GM23248 (cell line): ENCODE data around the gene LRATD1. TPM values are rescaled to one million over a fixed set of nuclear protein-coding genes. Genes with fewer than 3 reads are reported as not detected.

ENCODE experiments used
- DNase-seq: peaks from one replicate; pipeline ENCODE4 v3.0.0-alpha.2; 2015
- H2AFZ ChIP-seq: fragments of 200-600 bp; sonication (generic); 2 replicates; pipeline ENCODE4 v1.6.1; 2016; ENCODE audit warnings: antibody characterized with exemption
- H3F3A ChIP-seq: fragments of 200-600 bp; sonication (generic); 2 replicates; pipeline ENCODE4 v1.6.1; 2016; ENCODE audit warnings: mild to moderate bottlenecking, antibody characterized with exemption, mixed run types; ENCODE audit not compliant: insufficient read depth
- H3K27ac ChIP-seq: fragments of 200-600 bp; sonication (generic); 2 replicates; pipeline ENCODE4 v1.5.1; 2016; ENCODE audit warnings: mild to moderate bottlenecking
- H3K27me3 ChIP-seq: fragments of 200-600 bp; sonication (generic); replicated peaks from 2 replicates; pipeline ENCODE4 v1.6.1; 2016; ENCODE audit warnings: mild to moderate bottlenecking; ENCODE audit not compliant: insufficient read depth
- H3K36me3 ChIP-seq: fragments of 200-600 bp; sonication (generic); 2 replicates; pipeline ENCODE4 v1.6.1; 2016; ENCODE audit warnings: low read depth, mild to moderate bottlenecking
- H3K4me1 ChIP-seq: fragments of 200-600 bp; sonication (generic); 2 replicates; pipeline ENCODE4 v1.6.1; 2016; ENCODE audit warnings: mild to moderate bottlenecking; ENCODE audit not compliant: insufficient read depth
- H3K4me2 ChIP-seq: fragments of 200-600 bp; sonication (generic); one replicate; pipeline ENCODE4 v1.6.1; 2016; ENCODE audit warnings: mild to moderate bottlenecking; ENCODE audit not compliant: unreplicated experiment
- H3K4me3 ChIP-seq: fragments of 200-600 bp; sonication (generic); 2 replicates; pipeline ENCODE4 v1.5.1; 2016; ENCODE audit warnings: mild to moderate bottlenecking
- H3K79me2 ChIP-seq: fragments of 200-600 bp; sonication (generic); 2 replicates; pipeline ENCODE4 v1.6.1; 2016; ENCODE audit warnings: mild to moderate bottlenecking; ENCODE audit not compliant: insufficient read depth
- H3K9ac ChIP-seq: fragments of 200-600 bp; sonication (generic); 2 replicates; pipeline ENCODE4 v1.6.1; 2016; ENCODE audit warnings: mild to moderate bottlenecking
- H3K9me2 ChIP-seq: fragments of 200-600 bp; sonication (generic); 2 replicates; pipeline ENCODE4 v1.6.1; 2016; ENCODE audit warnings: mixed run types, mild to moderate bottlenecking, moderate library complexity; ENCODE audit not compliant: insufficient read depth
- H3K9me3 ChIP-seq: fragments of 200-600 bp; sonication (generic); one replicate; pipeline ENCODE4 v1.6.1; 2017; ENCODE audit warnings: low read depth
- H4K20me1 ChIP-seq: fragments of 200-600 bp; sonication (generic); 2 replicates; pipeline ENCODE4 v1.6.0; 2016; ENCODE audit not compliant: insufficient read depth
- EZH2 ChIP-seq: fragments of 200-600 bp; sonication (generic); IDR thresholded peaks from 2 replicates; pipeline ENCODE4 v1.6.1; 2018; ENCODE audit warnings: antibody characterized with exemption, mild to moderate bottlenecking; ENCODE audit not compliant: insufficient read depth, poor library complexity, severe bottlenecking
- EZH2phosphoT487 ChIP-seq: fragments of 200-600 bp; sonication (generic); IDR thresholded peaks from 2 replicates; pipeline ENCODE4 v1.6.1; 2018; ENCODE audit warnings: antibody characterized with exemption, moderate library complexity, mild to moderate bottlenecking, low read depth; ENCODE audit not compliant: insufficient read depth
- WGBS, 2 experiments: methylation state at CpG; one replicate each; pipeline ENCODE4 v1.1.6; 2015 to 2017; ENCODE audit warnings: low lambda C conversion rate in 2 of 2, low coverage in 1 of 2; ENCODE audit errors: missing lambda C conversion rate in 2 of 2; 5-methylcytosine and 5-hydroxymethylcytosine counted together
- in situ Hi-C: fragments of 300-500 bp; cut with MboI; formaldehyde crosslinking; loops from 2 replicates; pipeline ENCODE4 v1.15.0; 2020
- polyA plus RNA-seq: library from polyadenylated mRNA; unstranded; fragments of >200 nt; fragmentation: Nextera tagmentation; extraction: Ambion mirVana; gene quantifications from 2 replicates; pipeline ENCODE4 v1.2.1, GENCODE V29; 2016
- total RNA-seq: library from RNA; depleted of rRNA; stranded (reverse); fragments of >200 nt; shearing (Covaris generic); gene quantifications from 2 replicates; pipeline ENCODE4 v1.2.3, GENCODE V29; 2014

Gene LRATD1
- total and polyA plus RNA-seq, 2 experiments from 2014 or later, result 1.2 to 1.3 TPM

GRCh38 chr2:14634182-14634488 is 1.6 kb downstream of the LRATD1 start:
- Histone ChIP-seq H3K27me3 (peaks cover 28% of the 10 kb centered on the region), H3K9ac (no peak overlapping the region), H3K4me3 (peak overlapping the region; percentile 77), H2AFZ (peak overlapping the region; percentile 90), H3K27ac (no peak overlapping the region), H3F3A (no peaks in the 10 kb centered on the region), H3K79me2 (no peaks in the 10 kb centered on the region), H3K36me3 (no peaks in the 10 kb centered on the region), H4K20me1 (no peaks in the 10 kb centered on the region), H3K4me1 (no peaks in the 10 kb centered on the region), H3K9me3 (no peaks in the 10 kb centered on the region), H3K9me2 (no peaks in the 10 kb centered on the region), H3K4me2 (peak overlapping the region; percentile 95)
- no peak for TF ChIP-seq EZH2
- no peak for TF ChIP-seq EZH2phosphoT487
- in situ Hi-C loops, result no loop called here
- WGBS, 2 experiments, result 3 to 12% methylated on average over 17 to 30 of the region's 31 CpGs
- DNase-seq, result no peak

DNA sequence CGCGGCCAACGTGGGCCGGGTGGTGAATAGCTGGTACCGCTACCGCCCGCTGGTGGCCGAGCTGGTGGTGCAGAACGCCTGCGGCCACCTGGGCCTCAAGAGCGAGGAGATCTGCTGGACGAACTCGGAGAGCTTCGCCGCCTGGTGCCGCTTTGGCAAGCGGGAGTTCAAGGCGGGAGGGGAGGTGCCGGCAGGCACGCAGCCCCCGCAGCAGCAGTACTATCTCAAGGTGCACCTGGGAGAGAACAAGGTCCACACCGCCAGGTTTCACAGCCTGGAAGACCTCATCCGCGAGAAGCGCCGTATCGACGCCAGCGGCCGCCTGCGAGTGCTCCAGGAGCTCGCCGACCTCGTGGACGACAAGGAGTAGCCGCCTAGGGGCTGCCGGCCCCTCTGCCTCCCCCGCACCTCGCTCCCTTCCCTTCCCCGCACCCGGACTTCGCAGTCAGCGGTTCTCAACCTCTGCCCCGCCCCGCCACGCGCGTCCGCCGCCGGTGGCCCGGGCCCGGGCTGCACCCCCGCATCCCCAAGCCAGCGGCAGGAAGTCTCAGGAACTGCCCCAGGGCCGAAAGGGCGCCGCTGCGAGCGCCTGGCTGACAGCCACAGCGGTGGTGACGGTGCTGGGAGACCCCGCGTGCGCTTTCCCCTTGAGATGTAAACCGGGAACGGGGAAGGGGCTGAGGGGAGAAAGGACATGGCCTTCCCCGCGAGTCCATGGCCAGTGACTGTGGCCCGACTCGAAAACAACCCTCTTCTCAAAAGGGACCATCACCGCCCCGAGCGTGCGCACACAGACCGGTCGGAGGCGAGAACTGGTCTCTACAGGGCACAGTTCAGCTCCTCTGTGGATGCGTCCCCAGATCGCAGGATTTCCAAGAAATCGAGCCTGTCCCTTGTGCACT is 2.2 kb downstream of the LRATD1 start:
- no peaks in the 10 kb centered on the region for H3K9me3 ChIP-seq
- peak overlapping the region; percentile 63 for H3K9ac ChIP-seq
- no peaks in the 10 kb centered on the region for H3K9me2 ChIP-seq
- no peaks in the 10 kb centered on the region for H3K79me2 ChIP-seq
- in situ Hi-C loops, result no loop called here
- H3K4me2 ChIP-seq, result peak overlapping the region; percentile 95
- H3K4me3 ChIP-seq, result peak overlapping the region; percentile 77
- TF ChIP-seq EZH2 (no peak), EZH2phosphoT487 (no peak)
- peaks cover 28% of the 10 kb centered on the region for H3K27me3 ChIP-seq
- WGBS, 2 experiments, result 1 to 3% methylated on average over 66 to 67 of the region's 81 CpGs
- peak overlapping the region; percentile 90 for H2AFZ ChIP-seq
- H3F3A ChIP-seq, result no peaks in the 10 kb centered on the region
- no peaks in the 10 kb centered on the region for H3K4me1 ChIP-seq
- peak; percentile 92 for DNase-seq
- H4K20me1 ChIP-seq, result no peaks in the 10 kb centered on the region
- H3K36me3 ChIP-seq, result no peaks in the 10 kb centered on the region
- H3K27ac ChIP-seq, result peak overlapping the region; percentile 34

DNA sequence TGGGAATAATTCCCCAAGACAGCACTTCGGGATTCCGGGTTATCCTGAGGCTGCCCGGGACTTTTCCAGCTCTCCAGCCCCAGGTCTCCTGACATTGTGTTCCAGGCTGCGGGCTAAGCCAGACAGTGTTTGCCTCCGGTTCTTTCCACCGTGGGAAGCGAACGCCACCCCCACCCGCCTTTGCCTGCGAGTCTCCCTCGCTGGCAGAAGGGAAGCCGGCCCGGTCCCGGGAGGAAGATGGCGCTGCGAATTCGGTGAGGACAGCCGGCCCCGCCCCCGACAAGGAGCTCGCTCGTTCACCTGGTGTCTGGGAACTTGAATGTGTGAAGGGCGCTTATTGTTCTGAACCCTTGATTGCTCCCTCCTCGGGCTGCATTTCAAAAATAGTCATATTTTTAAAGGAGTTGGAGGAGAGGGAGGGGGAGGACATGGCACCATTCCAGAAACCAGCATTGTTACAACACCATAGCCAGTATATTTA is 2.9 kb downstream of the LRATD1 start:
- Histone ChIP-seq H4K20me1 (no peaks in the 10 kb centered on the region), H3K4me1 (no peaks in the 10 kb centered on the region), H3K79me2 (no peaks in the 10 kb centered on the region), H3K27ac (peak overlapping the region; percentile 34), H3K36me3 (no peaks in the 10 kb centered on the region), H3F3A (no peaks in the 10 kb centered on the region), H3K27me3 (peaks cover 25% of the 10 kb centered on the region), H3K4me2 (peak overlapping the region; percentile 95), H2AFZ (peak overlapping the region; percentile 90), H3K9ac (peak overlapping the region; percentile 63), H3K9me2 (no peaks in the 10 kb centered on the region), H3K9me3 (no peaks in the 10 kb centered on the region), H3K4me3 (peak overlapping the region; percentile 77)
- 2% methylated on average over 23 to 24 of the region's 24 CpGs for WGBS, 2 experiments
- in situ Hi-C loops, result no loop called here
- TF ChIP-seq EZH2phosphoT487, result no peak
- TF ChIP-seq EZH2, result no peak
- DNase-seq, result peak; percentile 79

- Histone ChIP-seq H2AFZ (no peak overlapping the region), H3K4me3 (no peak overlapping the region), H3K27ac (no peak overlapping the region), H3K27me3 (peaks cover 5% of the 10 kb centered on the region), H3K9ac (no peak overlapping the region), H3K9me2 (no peaks in the 10 kb centered on the region), H3K4me1 (no peaks in the 10 kb centered on the region), H3K4me2 (no peak overlapping the region), H3K36me3 (no peaks in the 10 kb centered on the region), H3K9me3 (no peaks in the 10 kb centered on the region), H4K20me1 (no peaks in the 10 kb centered on the region), H3F3A (no peaks in the 10 kb centered on the region), H3K79me2 (no peaks in the 10 kb centered on the region)
- TF ChIP-seq EZH2, result no peak
- TF ChIP-seq EZH2phosphoT487, result no peak
- WGBS, 2 experiments, result 61 to 63% methylated on average over 2 of the region's 2 CpGs
- DNase-seq, result no peak
- in situ Hi-C loops, result no loop called here
These were observed 6.0 kb downstream of the LRATD1 start for GRCh38 chr2:14638488-14638887.
